ENCODE data around the gene CALM1. TPM values are rescaled to one million over a fixed set of nuclear protein-coding genes. Genes with fewer than 3 reads are reported as not detected.
A peak's percentile ranks its signal among the peaks of the same experiment; 100 is the strongest.

Gene CALM1
- polyA plus RNA-seq, 1 donor from 2014 or later, result 373 TPM

GRCh38 chr14:90438841-90439240 is 42.0 kb downstream of the CALM1 start:
- no peak overlapping the region for H3K4me3 ChIP-seq (ENCODE audit: low read length)
- TF ChIP-seq SMC3 (conservative IDR thresholded peaks at IDR 0.05; ENCODE audit: poor library complexity), result no peak
- TF ChIP-seq CTCF (IDR thresholded peaks at IDR 0.05; ENCODE audit: poor library complexity, severe bottlenecking), result no peak
- TF ChIP-seq, protein P1, sequence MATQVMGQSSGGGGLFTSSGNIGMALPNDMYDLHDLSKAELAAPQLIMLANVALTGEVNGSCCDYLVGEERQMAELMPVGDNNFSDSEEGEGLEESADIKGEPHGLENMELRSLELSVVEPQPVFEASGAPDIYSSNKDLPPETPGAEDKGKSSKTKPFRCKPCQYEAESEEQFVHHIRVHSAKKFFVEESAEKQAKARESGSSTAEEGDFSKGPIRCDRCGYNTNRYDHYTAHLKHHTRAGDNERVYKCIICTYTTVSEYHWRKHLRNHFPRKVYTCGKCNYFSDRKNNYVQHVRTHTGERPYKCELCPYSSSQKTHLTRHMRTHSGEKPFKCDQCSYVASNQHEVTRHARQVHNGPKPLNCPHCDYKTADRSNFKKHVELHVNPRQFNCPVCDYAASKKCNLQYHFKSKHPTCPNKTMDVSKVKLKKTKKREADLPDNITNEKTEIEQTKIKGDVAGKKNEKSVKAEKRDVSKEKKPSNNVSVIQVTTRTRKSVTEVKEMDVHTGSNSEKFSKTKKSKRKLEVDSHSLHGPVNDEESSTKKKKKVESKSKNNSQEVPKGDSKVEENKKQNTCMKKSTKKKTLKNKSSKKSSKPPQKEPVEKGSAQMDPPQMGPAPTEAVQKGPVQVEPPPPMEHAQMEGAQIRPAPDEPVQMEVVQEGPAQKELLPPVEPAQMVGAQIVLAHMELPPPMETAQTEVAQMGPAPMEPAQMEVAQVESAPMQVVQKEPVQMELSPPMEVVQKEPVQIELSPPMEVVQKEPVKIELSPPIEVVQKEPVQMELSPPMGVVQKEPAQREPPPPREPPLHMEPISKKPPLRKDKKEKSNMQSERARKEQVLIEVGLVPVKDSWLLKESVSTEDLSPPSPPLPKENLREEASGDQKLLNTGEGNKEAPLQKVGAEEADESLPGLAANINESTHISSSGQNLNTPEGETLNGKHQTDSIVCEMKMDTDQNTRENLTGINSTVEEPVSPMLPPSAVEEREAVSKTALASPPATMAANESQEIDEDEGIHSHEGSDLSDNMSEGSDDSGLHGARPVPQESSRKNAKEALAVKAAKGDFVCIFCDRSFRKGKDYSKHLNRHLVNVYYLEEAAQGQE (IDR thresholded peaks at IDR 0.05; ENCODE audit: borderline replicate concordance), result no peak
- TF ChIP-seq EZH2 (IDR thresholded peaks at IDR 0.05; ENCODE audit: borderline replicate concordance, insufficient read depth, low read length, poor library complexity, severe bottlenecking), result no peak
- TF ChIP-seq MXI1 (conservative IDR thresholded peaks at IDR 0.05; ENCODE audit: poor library complexity, severe bottlenecking), result no peak
- no peak for TF ChIP-seq TAF1 (IDR thresholded peaks at IDR 0.05; ENCODE audit: low read depth)
- no peak for TF ChIP-seq EP300 (conservative IDR thresholded peaks at IDR 0.05; ENCODE audit: poor library complexity, severe bottlenecking)
- no peak for TF ChIP-seq RAD21 (conservative IDR thresholded peaks at IDR 0.05)
- no peak for TF ChIP-seq POLR2AphosphoS5 (IDR thresholded peaks at IDR 0.05)
- H3K27ac ChIP-seq (ENCODE audit: low read length), result no peak overlapping the region
- no peaks in the 10 kb centered on the region for H3K27me3 ChIP-seq (ENCODE audit: insufficient read depth, low read depth, low read length)
- H3K36me3 ChIP-seq (ENCODE audit: insufficient read depth, low read length), result no peaks in the 10 kb centered on the region
- H3K9me3 ChIP-seq (ENCODE audit: low read length), result no peaks in the 10 kb centered on the region
- H3F3A ChIP-seq (ENCODE audit: insufficient read depth, low read length, poor library complexity, severe bottlenecking), result no peaks in the 10 kb centered on the region
- H2AFZ ChIP-seq (ENCODE audit: low read depth, low read length), result no peak overlapping the region
- H3K79me2 ChIP-seq (replicated peaks; ENCODE audit: insufficient read depth, low read length), result no peaks in the 10 kb centered on the region
- no peak overlapping the region for H3K9ac ChIP-seq (ENCODE audit: low read length)
- H3K4me2 ChIP-seq (ENCODE audit: low read length), result no peak overlapping the region
- H4K20me1 ChIP-seq (ENCODE audit: insufficient read depth), result no peaks in the 10 kb centered on the region
- H3K9me2 ChIP-seq (ENCODE audit: insufficient read depth, low read length), result no peaks in the 10 kb centered on the region

DNA sequence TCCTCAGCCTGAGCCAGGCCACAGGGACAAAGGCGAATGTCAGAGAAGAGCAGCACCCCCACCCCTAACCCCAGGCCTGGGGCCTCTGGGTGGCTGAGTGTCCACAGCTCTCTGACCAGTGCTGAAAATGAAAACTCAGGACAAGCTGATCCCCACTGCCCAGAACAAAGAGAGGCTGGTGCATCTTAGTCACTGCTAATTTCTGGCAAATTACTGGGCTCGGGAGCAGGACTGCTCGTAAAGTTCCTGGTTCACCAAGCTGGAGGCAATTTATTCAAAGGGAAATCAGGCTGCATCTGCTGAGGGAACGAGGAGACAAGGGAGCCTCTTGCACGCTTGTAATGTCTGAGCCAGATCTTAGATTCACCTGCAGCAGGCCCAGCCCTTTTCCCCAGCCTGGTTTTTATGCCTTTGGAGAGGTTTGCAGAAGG is 43.2 kb downstream of the CALM1 start:
- no peak overlapping the region for H3K4me3 ChIP-seq (ENCODE audit: low read length)
- H4K20me1 ChIP-seq (ENCODE audit: insufficient read depth), result no peaks in the 10 kb centered on the region
- H3K36me3 ChIP-seq (ENCODE audit: insufficient read depth, low read length), result no peaks in the 10 kb centered on the region
- H3K4me2 ChIP-seq (ENCODE audit: low read length), result no peak overlapping the region
- H3K79me2 ChIP-seq (replicated peaks; ENCODE audit: insufficient read depth, low read length), result no peaks in the 10 kb centered on the region
- H3K27ac ChIP-seq (ENCODE audit: low read length), result no peak overlapping the region
- H3F3A ChIP-seq (ENCODE audit: insufficient read depth, low read length, poor library complexity, severe bottlenecking), result no peaks in the 10 kb centered on the region
- H3K27me3 ChIP-seq (ENCODE audit: insufficient read depth, low read depth, low read length), result no peaks in the 10 kb centered on the region
- H3K9me3 ChIP-seq (ENCODE audit: low read length), result no peaks in the 10 kb centered on the region
- TF ChIP-seq CTCF (IDR thresholded peaks at IDR 0.05; ENCODE audit: poor library complexity, severe bottlenecking) (no peak), TAF1 (IDR thresholded peaks at IDR 0.05; ENCODE audit: low read depth) (no peak), MXI1 (conservative IDR thresholded peaks at IDR 0.05; ENCODE audit: poor library complexity, severe bottlenecking) (no peak), POLR2AphosphoS5 (IDR thresholded peaks at IDR 0.05) (no peak), EZH2 (IDR thresholded peaks at IDR 0.05; ENCODE audit: borderline replicate concordance, insufficient read depth, low read length, poor library complexity, severe bottlenecking) (no peak), EP300 (conservative IDR thresholded peaks at IDR 0.05; ENCODE audit: poor library complexity, severe bottlenecking) (no peak), RAD21 (conservative IDR thresholded peaks at IDR 0.05) (no peak), SMC3 (conservative IDR thresholded peaks at IDR 0.05; ENCODE audit: poor library complexity) (no peak)
- TF ChIP-seq, protein P1 (IDR thresholded peaks at IDR 0.05; ENCODE audit: borderline replicate concordance), result no peak
- H3K9ac ChIP-seq (ENCODE audit: low read length), result peak overlapping the region; percentile 38
- no peaks in the 10 kb centered on the region for H3K9me2 ChIP-seq (ENCODE audit: insufficient read depth, low read length)
- no peak overlapping the region for H2AFZ ChIP-seq (ENCODE audit: low read depth, low read length)

Measured in neural cell (in vitro differentiated cells).